ENCODE data around the gene OBP2A. TPM values are rescaled to one million over a fixed set of nuclear protein-coding genes. Genes with fewer than 3 reads are reported as not detected.

Gene OBP2A
- total and polyA plus RNA-seq, 2 of the 8 experiments (the other 6 are each of a cell fraction or from before 2014, with no cell fraction given): not detected

DNA sequence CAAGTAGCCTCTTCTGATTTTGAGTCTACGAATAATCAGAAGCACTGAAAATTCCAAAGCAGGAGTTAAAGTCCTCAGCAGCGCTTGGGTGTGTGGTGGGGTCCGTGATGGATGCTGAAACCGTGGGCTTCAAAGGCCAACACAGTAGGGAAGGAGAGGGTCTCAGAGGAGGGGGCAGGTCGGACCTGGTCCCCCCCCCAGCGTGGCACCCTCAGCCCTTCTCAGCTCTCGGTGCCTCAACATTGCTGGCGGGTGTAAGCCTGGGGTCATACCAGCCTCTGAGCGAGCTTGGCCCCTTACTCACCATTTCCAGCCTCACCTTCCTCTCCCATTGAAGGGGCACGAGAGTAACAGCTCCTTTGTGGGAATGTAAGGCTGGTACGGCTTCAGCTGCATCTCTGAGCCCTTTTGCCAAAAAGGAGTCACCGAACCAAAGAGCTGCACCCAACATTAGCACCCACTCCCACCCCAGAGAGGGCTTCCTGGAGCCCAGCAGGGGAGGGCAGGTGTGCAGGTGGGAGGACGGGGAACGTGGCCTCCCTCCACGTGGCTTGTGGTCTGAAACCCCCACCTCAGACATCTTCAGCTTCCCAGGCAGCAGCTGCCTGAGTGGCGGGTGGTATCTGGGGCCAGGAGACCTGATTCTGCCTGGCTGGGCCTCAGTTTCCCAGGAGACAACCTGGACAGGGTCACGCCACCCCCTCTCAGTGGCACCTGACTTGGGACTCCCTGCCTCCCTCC is 31.4 kb upstream of the OBP2A start:
- Histone ChIP-seq H3K23me2 (ENCODE audit: low read depth, low read length) (no peaks in the 10 kb centered on the region; the same call in 1 of the 2 replicates), H3K18ac (ENCODE audit: extremely low read depth, low read length) (no peak overlapping the region), H3K56ac (replicated peaks; ENCODE audit: insufficient read length, low read depth, low read length) (no peak overlapping the region), H3K27me3 (replicated peaks in 1 of 4; ENCODE audit: control insufficient read depth in 3 of 4, extremely low read depth in 1 of 4, insufficient read depth in 3 of 4, low read length in 3 of 4) (no peaks in the 10 kb centered on the region), H4K5ac (ENCODE audit: insufficient read length, low read depth, low read length) (no peak overlapping the region), H3K9ac (replicated peaks in 1 of 4; ENCODE audit: extremely low read depth in 1 of 4, low read depth in 3 of 4, low read length in 3 of 4) (no peak overlapping the region), H2AK5ac (ENCODE audit: low read depth, low read length) (no peak overlapping the region), H2BK12ac (ENCODE audit: low read depth, low read length) (no peak overlapping the region), H3K23ac (ENCODE audit: insufficient read length) (no peak overlapping the region), H3K4me1 (replicated peaks in 1 of 4; ENCODE audit: control insufficient read depth in 3 of 4, insufficient read depth in 4 of 4, low read length in 3 of 4) (no peaks in the 10 kb centered on the region), H3K4ac (replicated peaks; ENCODE audit: insufficient read length, low read depth, low read length) (no peak overlapping the region), H3K36me3 (ENCODE audit: control insufficient read depth in 2 of 4, insufficient read depth in 4 of 4, low read length in 3 of 4) (no peaks in the 10 kb centered on the region), H4K8ac (ENCODE audit: extremely low read depth, insufficient read depth, low read length) (no peak overlapping the region), H3K9me3 (ENCODE audit: insufficient read depth in 2 of 2, low read depth in 1 of 2, low read length in 1 of 2) (no peaks in the 10 kb centered on the region), H2BK5ac (ENCODE audit: low read depth, low read length) (no peak overlapping the region), H3K4me2 (ENCODE audit: insufficient read depth in 1 of 2, low read depth in 2 of 2, low read length in 2 of 2) (no peak overlapping the region), H2BK120ac (replicated peaks; ENCODE audit: low read depth, low read length) (no peak overlapping the region), H3K14ac (ENCODE audit: insufficient read length) (no peak overlapping the region), H3K79me1 (ENCODE audit: low read depth, low read length) (no peaks in the 10 kb centered on the region), H2BK20ac (ENCODE audit: low read length) (no peak overlapping the region), H4K91ac (replicated peaks; ENCODE audit: insufficient read length, low read length) (no peak overlapping the region), H3K4me3 (ENCODE audit: extremely low read depth in 1 of 4, insufficient read depth in 2 of 4, low read depth in 3 of 4, low read length in 4 of 4) (no peak overlapping the region), H3K27ac (ENCODE audit: low read depth, low read length) (no peak overlapping the region), H4K20me1 (replicated peaks in 1 of 2; ENCODE audit: control insufficient read depth in 1 of 2, insufficient read depth in 2 of 2, low read length in 2 of 2) (no peaks in the 10 kb centered on the region), H3K79me2 (ENCODE audit: control insufficient read depth in 1 of 2, insufficient read depth in 2 of 2, low read length in 2 of 2) (no peaks in the 10 kb centered on the region), H2BK15ac (ENCODE audit: low read length) (no peak overlapping the region), H2AFZ (ENCODE audit: low read length) (no peak overlapping the region)
- CTCF ChIA-PET (ENCODE audit: partially characterized antibody): interaction anchor here (0.6 to 1.3 kb wide), 3 partner anchors 10 to 186 kb away, joined by 3 to 6 read pairs (median 3); no protein-coding TSS in a partner anchor
- FAIRE-seq: no peak
- WGBS, 2 experiments (ENCODE audit: extremely low coverage in 1 of 2, insufficient coverage in 1 of 2, insufficient read length in 1 of 2, insufficient replicate concordance in 2 of 2, low coverage in 1 of 2, low lambda C conversion rate in 2 of 2, missing lambda C conversion rate in 1 of 2): 94% methylated on average over 16 of the region's 17 CpGs; no CpG with 5 or more reads in 1 of the 2 experiments
- POLR2A ChIA-PET (ENCODE audit: partially characterized antibody): interaction anchor here (0.8 to 1.4 kb wide), 2 partner anchors 12 to 13 kb away, joined by 3 read pairs; no protein-coding TSS in a partner anchor
- no peak for DNase-seq (ENCODE audit: low read depth in 1 of 2, low spot score in 2 of 2)
- TF ChIP-seq, protein P1, sequence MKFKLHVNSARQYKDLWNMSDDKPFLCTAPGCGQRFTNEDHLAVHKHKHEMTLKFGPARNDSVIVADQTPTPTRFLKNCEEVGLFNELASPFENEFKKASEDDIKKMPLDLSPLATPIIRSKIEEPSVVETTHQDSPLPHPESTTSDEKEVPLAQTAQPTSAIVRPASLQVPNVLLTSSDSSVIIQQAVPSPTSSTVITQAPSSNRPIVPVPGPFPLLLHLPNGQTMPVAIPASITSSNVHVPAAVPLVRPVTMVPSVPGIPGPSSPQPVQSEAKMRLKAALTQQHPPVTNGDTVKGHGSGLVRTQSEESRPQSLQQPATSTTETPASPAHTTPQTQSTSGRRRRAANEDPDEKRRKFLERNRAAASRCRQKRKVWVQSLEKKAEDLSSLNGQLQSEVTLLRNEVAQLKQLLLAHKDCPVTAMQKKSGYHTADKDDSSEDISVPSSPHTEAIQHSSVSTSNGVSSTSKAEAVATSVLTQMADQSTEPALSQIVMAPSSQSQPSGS (IDR thresholded peaks at IDR 0.05; ENCODE audit: low read length): no peak
- TF ChIP-seq BCL11A (IDR thresholded peaks at IDR 0.05; ENCODE audit: low read depth in 2 of 2, low read length in 2 of 2) (no peak), YY1 (IDR thresholded peaks at IDR 0.05; ENCODE audit: low read depth, low read length) (no peak), SUZ12 (IDR thresholded peaks at IDR 0.05; ENCODE audit: low read length) (no peak)

Measured in H1 (cell line).